GM12878 (cell line): ENCODE measurements around the gene CHD9.

Experiments used
- ASH2L ChIP-seq: fragments of 300-600, 200-600 bp; sonication (generic); IDR thresholded peaks from 2 replicates; pipeline ENCODE4 v1.6.1; 2017; ENCODE audit warnings: low read depth, mild to moderate bottlenecking, borderline replicate concordance
- EZH2 ChIP-seq: IDR thresholded peaks from 2 replicates; pipeline ENCODE4 v1.6.1; 2012; ENCODE audit warnings: low read depth, mild to moderate bottlenecking, control low read depth, inconsistent platforms, low read length, borderline replicate concordance; ENCODE audit not compliant: control insufficient read depth
- HCFC1 ChIP-seq: fragments of 150-350 bp; IDR thresholded peaks from 2 replicates; pipeline ENCODE4 v1.6.1; 2014; ENCODE audit warnings: low read length
- POLR2A ChIP-seq: IDR thresholded peaks from 2 replicates; pipeline ENCODE4 v1.6.1; 2011; ENCODE audit warnings: low read depth, mild to moderate bottlenecking, low read length
- SPI1 ChIP-seq: IDR thresholded peaks from 2 replicates; pipeline ENCODE4 v1.6.1; 2011; ENCODE audit warnings: low read depth, mild to moderate bottlenecking, low read length, moderate library complexity, borderline replicate concordance; ENCODE audit not compliant: insufficient read depth
- TF ChIP-seq, protein P1 (sequence below), 3 experiments: IDR thresholded peaks in 2 of 3; conservative IDR thresholded peaks in 1 of 3; 2 replicates each; pipeline ENCODE4 v1.5.1; 2011; ENCODE audit warnings: low read depth in 3 of 3, low read length in 3 of 3, mild to moderate bottlenecking in 3 of 3, control low read depth in 2 of 3, moderate library complexity in 2 of 3, inconsistent platforms in 1 of 3, mixed read lengths in 1 of 3; ENCODE audit not compliant: control insufficient read depth in 2 of 3, insufficient read depth in 1 of 3; ENCODE audit errors: extremely low read depth in 1 of 3

DNA sequence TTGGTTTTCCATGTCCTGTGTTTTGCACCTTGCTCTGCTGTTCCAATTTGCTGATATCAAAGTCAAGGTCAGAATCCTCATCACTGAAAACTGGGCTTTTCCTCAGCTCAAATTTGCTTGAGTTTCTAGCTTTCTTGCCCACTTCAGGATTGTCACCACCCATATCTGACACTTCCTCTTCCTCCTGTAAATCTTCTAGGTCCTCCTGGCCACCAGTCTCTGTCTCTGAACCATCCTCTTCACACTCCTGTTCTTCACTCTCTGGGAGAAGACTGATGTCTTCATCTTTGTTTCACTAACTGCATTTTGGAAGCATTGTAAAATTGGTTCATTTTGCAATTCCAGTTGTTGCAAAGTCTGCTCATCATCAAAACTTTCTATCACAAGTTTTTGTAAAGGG lies 316.0 kb downstream of the CHD9 start:
- TF ChIP-seq HCFC1 (no peak), EZH2 (no peak), SPI1 (no peak), ASH2L (no peak), POLR2A (no peak)
- TF ChIP-seq, protein P1, sequence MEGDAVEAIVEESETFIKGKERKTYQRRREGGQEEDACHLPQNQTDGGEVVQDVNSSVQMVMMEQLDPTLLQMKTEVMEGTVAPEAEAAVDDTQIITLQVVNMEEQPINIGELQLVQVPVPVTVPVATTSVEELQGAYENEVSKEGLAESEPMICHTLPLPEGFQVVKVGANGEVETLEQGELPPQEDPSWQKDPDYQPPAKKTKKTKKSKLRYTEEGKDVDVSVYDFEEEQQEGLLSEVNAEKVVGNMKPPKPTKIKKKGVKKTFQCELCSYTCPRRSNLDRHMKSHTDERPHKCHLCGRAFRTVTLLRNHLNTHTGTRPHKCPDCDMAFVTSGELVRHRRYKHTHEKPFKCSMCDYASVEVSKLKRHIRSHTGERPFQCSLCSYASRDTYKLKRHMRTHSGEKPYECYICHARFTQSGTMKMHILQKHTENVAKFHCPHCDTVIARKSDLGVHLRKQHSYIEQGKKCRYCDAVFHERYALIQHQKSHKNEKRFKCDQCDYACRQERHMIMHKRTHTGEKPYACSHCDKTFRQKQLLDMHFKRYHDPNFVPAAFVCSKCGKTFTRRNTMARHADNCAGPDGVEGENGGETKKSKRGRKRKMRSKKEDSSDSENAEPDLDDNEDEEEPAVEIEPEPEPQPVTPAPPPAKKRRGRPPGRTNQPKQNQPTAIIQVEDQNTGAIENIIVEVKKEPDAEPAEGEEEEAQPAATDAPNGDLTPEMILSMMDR (IDR thresholded peaks at IDR 0.05 in 2 of 3, conservative IDR thresholded peaks at IDR 0.05 in 1 of 3; ENCODE audit: control insufficient read depth in 2 of 3, extremely low read depth in 1 of 3, insufficient read depth in 1 of 3, low read depth in 3 of 3, low read length in 3 of 3) = no peak
